GM21723 (cell line): ENCODE data around the gene LACC1.
A peak's percentile ranks its signal among the peaks of the same experiment; 100 is the strongest.

Experiments used
- ATAC-seq: cut with Tn5 transposase; IDR thresholded peaks from one replicate; pipeline ENCODE4 v1.9.1; 2021; ENCODE audit warnings: mild to moderate bottlenecking, moderate library complexity; ENCODE audit not compliant: unreplicated experiment

The LACC1 gene

GRCh38 chr13:43879755-43880181, at the start of gene LACC1:
Gene LACC1 (plus strand): TSS chr13:43879904. CDS start chr13:43880986, 1,082 bp downstream.
- peak; percentile 47 for ATAC-seq

DNA sequence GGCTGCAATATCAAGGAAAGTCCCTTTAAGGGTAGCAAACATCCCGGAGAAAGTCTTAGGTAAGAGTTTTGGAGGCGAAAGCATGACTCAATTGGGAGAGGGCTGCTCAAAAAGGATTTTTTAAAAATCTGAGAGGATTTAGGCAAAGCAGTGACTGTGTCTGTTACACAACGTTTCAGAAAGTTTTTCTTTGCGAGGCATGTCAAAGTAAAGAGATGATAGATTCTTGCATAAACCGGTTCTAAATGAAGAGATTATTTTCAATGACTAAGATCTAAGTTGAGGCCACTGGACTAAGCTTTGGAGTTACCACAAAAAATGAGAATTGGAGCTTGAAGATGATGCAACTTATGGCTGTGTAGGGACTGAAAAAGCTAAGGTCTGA, 49.2 kb upstream of the LACC1 start:
- ATAC-seq, result no peak

- ATAC-seq, result no peak
Measured at GRCh38 chr13:43831088-43831487, 48.6 kb upstream of the LACC1 start.

- no peak for ATAC-seq
Measured at GRCh38 chr13:43835701-43836100, 44.0 kb upstream of the LACC1 start.

GRCh38 chr13:43838909-43839308, 40.8 kb upstream of the LACC1 start:
- ATAC-seq, result no peak

DNA sequence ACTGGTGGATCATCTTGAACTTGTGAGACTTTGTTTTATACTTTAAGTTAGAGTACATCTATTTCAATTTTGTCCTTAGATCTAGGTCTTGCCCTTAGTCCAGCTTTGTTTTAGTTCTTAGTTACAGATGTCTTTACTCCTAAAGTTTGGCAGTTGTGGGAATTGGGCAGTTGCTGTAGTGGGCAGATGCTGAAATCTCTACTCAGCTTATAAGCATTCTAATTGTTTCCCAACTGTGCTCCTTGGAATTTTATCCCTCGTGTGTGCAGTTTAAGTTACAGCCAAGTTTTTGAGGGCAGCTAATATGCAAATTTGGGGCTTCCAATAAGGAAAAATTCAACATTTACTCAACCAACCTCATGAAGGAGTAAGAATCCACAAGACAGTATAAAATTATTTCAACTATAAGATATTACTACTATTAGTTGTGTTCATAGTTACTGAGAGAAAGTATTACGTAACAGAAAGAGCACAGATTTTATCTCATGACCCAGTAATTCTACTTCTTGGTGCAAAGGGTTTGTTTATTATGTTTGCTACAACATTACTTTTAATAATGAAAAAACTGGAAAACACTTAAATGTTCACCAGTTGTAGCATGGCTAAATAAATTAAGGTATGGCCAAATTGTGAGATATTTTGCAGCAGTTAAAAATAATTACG, 33.1 kb upstream of the LACC1 start:
- no peak for ATAC-seq

DNA sequence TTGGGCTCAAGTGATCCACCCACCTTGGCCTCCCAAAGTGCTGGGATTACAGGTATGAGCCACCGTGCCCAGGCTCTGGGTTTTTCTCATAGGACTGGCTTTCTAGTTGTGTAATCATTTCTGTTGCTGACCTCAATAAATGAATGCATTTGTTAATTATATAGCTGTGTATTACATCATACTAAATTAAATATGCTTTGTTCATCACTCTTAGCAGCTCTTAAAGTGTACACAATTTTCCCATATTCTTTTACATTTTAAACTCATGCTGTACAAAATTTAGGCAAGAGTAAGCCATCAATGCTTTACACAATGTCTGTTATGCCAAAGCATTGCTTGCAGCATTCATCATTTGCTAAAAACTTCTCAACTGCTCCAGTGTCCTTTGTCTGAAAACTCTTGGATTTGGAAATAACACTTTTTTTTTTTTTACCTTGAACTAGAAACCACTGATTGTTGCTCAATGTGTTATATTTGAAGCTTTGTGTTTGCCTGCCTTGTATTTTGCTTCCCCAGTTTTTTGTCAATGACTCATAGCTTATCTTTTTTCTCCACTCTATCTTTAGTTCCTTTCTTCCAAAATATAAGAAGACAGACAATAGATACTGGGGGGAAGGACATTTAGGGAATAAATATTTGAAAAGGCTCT, 31.6 kb upstream of the LACC1 start:
- ATAC-seq, result no peak

DNA sequence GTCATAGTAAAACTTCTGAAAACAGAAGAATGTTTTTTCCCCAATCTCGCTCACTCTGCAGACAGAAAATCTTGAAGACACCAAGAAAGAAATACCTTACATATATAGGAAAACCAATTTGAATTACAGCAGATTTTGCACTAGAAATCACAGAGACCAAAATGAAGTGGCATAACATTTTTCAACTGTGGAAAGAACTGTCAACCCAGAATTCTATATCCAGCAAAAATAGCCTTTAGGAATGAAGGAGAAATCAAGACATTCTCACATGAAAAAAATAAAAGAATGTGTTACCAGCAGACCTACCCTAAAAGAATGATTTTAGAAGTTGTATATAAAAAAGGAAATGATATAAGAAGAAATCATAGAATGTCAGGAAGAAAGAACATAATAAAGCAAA, 28.8 kb upstream of the LACC1 start:
- ATAC-seq, result no peak

- ATAC-seq, result no peak
Measured at GRCh38 chr13:43852923-43853404, 26.7 kb upstream of the LACC1 start.

- no peak for ATAC-seq
Measured at GRCh38 chr13:43861863-43862262, 17.8 kb upstream of the LACC1 start.

DNA sequence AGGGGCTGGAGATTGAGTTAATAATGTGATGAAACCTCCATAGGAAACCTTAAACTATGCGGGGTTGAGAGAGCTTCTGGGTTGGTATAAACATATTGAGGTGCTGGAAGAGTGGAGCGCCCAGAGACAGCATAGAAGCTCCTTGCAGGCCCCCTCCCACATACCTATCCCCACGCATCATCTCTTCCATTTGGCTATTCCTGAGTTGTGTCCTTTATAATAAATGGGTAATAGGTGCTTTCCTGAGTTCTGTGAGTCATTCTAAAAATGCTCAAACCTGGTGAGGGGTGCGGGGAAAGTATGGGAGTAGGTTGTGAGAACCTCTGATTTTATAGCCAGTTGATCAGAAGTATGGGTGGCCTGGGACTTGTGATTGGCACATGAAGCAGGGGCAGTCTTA, 14.8 kb upstream of the LACC1 start:
- ATAC-seq, result no peak

DNA sequence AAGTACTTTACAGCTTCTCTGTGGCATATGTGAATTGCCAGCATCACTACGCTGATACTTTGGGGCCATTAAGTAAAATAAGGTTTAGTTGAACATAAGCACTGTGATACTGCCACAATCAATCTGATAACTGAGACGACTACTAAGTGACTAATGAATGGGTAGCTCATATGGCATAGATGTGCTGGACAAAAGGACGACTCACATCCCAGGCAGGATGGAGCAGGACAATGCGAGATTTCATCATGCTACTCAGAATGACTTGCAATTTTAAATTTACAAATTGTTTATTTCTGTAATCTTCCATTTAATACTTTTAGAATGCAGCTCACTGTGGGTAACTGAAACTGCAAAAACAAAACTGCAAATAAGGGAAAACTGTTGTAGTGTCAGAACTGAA, 13.8 kb upstream of the LACC1 start:
- ATAC-seq, result no peak

DNA sequence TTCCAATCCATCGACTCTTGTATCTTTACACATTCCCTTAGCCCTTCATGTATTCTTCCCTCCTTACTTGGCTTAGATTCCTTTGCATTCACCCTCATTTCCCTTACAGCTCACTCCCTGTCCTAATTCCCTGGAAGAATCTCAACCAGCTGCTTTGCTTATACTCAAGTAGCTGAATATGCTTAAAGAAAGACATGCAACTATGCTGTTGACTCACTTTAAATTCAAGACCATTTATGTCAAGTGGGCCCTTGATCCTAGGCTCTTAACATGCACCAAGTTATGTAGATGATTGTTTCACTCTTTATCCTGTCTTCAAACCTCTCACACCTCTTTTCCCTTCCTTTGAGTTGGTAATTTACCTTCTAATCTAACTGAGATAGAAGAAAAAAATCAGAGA, 7.5 kb upstream of the LACC1 start:
- ATAC-seq, result no peak

- no peak for ATAC-seq
Measured at GRCh38 chr13:43874504-43875092, 5.1 kb upstream of the LACC1 start.

- ATAC-seq, result no peak
Measured at GRCh38 chr13:43876366-43876765, 3.3 kb upstream of the LACC1 start.

GRCh38 chr13:43877326-43877725, 2.4 kb upstream of the LACC1 start:
- ATAC-seq, result no peak

GRCh38 chr13:43877766-43878165, 1.9 kb upstream of the LACC1 start:
- no peak for ATAC-seq

GRCh38 chr13:43878892-43879754, 581 bp upstream of the LACC1 start, which contains the start of gene CCDC122:
Gene CCDC122 (minus strand): TSS chr13:43879740. CDS start chr13:43869376, 10,364 bp downstream.
- ATAC-seq, result peak; percentile 82

GRCh38 chr13:43880214-43880855, 631 bp downstream of the LACC1 start:
- no peak for ATAC-seq

- no peak for ATAC-seq
Measured at GRCh38 chr13:43880926-43881325, 1.2 kb downstream of the LACC1 start.

DNA sequence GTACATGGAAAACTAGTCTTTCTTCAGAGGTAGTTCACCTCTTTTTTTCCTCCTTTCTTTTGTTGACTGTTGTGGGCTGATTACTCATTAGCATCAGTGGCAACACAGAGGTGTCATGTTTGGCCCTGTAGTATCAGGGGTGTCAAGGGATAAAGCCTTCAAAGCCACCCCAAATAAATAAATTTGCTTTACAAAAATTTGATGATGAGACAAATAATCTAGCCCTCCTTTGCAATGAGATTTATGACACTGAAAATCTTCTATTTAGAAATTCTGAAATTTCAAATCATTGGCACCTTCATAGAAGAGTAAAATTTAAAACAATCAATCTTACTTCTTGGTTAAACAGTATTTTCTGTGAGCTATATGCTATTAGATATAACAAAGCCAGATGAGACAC, 1.9 kb downstream of the LACC1 start:
- ATAC-seq, result no peak
